GM19328 (cell line): Measurements from ENCODE around the gene SLC6A16.
A peak's percentile ranks its signal among the peaks of the same experiment; 100 is the strongest.
"Not testable (repeated sequence)": the region's sequence is repeated elsewhere in the genome, so short reads cannot be mapped to it uniquely, and the experiment has no call there.

Experiments
- ATAC-seq: cut with Tn5 transposase; IDR thresholded peaks from one replicate; pipeline ENCODE4 v1.9.1; 2021; ENCODE audit warnings: mild to moderate bottlenecking, moderate library complexity; ENCODE audit not compliant: unreplicated experiment

Gene SLC6A16

DNA sequence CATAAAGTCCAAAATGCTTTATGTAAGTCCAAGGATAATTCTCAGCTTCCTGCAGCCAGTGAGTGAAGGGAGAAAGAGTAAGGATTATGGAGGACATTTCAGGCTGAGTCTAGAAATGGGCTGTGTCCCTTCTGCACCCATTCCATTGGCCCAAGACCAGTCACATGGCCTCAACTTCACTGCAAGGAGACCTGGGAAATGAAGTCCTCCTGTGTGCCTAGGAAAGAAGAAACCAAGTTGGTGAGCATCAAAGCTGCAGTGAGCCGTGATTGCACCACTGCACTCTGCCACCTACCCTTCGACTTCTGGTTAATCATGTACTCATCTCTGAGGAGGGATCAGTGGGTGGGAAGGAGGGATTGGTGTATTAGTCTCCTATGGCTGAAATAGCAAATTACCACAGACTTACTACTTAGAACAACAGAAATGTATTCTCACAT lies 6.6 kb upstream of the SLC6A16 start:
- ATAC-seq = peak; percentile 42

DNA sequence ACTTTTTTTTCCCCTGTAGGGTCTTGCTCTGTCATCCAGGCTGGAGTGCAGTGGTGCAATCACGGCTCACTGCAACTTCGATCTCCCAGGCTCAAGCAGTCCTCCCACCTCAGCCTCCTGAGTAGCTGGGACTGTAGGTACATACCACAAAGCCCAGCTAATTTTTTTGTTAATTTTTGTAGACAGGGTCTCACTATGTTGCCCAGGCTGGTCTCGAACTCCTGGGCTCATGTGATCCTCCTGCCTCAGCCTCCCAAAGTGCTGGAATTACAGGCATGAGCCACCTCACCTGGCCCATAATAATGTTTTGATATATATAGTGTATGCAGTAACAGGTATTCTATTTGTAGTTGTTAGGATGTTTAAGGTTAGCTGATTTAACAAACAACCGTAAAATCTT lies 6.2 kb upstream of the SLC6A16 start:
- not testable (repeated sequence) for ATAC-seq

DNA sequence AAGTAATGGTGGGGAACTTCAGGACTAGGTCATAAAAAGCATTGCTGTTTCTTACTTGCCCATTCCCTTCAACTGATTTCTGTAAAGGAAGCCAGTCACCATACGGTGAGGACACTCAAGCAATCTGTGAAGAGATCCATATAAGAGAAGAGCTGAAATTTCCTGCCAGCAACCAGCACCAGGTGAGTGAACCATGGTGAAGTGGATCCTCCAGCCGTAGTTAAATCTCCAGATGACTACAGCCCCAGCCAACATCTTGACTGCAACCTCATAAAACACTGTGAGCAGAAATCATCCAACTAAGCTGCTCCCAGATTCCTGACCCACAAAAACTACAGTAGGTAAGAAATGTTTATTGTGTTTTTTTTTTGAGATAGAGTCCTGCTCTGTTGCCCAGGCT lies 3.8 kb upstream of the SLC6A16 start:
- ATAC-seq = no peak

- ATAC-seq = no peak
These were observed 3.0 kb upstream of the SLC6A16 start for GRCh38 chr19:49327878-49328544.

- ATAC-seq = no peak
These were observed 1.2 kb upstream of the SLC6A16 start for GRCh38 chr19:49326165-49326704.

DNA sequence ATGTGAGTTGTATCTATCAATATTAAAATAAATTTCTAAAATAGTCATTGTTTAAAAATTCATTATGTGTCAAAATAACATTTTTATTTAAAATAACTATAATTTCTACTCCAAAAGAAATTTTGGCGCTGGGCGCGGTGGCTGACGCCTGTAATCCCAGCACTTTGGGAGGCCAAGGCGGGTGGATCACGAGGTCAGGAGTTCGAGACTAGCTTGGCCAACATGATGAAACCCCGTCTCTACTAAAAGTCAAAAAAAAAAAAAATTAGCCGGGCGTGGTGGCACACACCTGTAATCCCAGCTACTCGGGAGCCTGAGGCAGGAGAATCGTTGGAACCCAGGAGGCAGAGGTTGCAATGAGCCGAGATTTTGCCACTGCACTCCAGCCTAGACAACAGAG lies 765 bp upstream of the SLC6A16 start:
- not testable (repeated sequence) for ATAC-seq

DNA sequence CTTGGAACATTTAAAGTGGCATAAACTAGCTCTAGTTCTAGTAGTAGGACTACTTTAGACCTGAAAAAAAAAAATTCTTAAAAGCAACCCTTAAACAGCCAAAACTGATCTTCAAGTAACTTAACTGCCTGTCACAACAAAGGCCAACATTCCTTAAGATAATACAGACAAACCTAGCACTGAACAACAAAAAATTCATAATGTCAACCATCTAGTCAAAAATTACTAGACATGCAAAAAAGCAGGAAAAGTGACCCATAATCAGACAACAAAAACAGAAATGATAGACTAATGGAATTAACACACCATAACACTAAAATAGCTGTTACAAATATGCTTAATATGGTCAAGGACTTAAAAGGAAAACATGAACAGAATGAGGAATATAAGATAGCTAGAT lies 6.7 kb downstream of the SLC6A16 start:
- ATAC-seq = no peak

DNA sequence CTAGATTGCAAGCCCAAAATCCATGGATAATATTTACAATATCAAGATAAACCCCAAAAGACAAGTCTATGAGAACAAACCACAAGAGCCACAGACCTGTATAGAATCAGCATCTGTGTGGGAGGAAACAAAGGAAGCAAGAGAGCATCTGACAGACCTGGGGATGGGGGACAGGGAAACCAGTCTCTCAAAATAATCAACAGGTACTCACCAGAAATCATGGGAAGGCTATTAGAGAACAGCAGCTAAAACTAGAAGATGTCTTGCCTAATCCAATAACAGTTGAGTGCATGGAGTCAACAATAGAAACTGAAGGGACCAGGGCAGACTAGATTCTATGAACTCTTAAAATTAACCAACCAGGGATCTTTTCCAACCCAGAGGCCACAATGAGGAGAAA lies 8.7 kb downstream of the SLC6A16 start:
- no peak for ATAC-seq

GRCh38 chr19:49315111-49315510 lies 9.9 kb downstream of the SLC6A16 start:
- no peak for ATAC-seq

DNA sequence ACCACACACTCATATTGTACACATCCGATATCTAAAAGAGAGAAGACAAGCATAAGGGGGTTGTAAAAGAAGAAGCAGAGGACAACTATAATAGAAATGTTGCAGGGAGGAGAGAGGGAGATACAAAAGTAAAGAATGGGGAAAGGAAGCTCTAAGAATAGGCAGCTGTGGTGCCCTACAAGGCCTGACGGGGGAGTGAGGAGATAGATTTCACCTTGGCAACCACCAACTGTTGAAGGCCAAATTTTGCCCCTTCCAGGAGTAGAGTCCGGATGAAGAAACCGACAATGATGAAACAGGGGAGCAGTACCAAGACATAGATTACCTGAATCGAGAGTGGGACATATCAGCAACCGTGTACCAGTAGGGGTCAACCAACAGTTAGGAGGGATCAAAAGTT lies 15.9 kb downstream of the SLC6A16 start:
- no peak for ATAC-seq

GRCh38 chr19:49306734-49307133 lies 18.3 kb downstream of the SLC6A16 start:
- not testable (repeated sequence) for ATAC-seq

GRCh38 chr19:49301866-49302252 lies 23.1 kb downstream of the SLC6A16 start:
- ATAC-seq = no peak

GRCh38 chr19:49301165-49301865 lies 23.7 kb downstream of the SLC6A16 start:
- no peak for ATAC-seq

DNA sequence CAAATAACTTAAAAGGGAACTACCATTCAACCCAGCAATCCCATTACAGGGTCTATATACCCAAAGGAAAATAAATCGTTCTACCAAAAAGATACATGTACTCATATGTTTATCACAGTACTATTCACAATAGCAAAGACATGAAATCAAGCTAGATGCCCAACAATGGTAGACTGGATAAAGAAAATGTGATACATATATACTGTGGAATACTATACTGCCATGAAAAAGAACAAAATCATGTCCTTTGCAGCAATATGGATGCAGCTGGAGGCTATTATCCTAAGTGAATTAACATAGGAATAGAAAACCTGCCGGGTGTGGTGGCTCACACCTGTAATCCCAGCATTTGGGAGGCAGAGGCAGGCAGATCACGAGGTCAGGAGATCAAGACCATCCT lies 26.3 kb downstream of the SLC6A16 start:
- ATAC-seq = not testable (repeated sequence)

GRCh38 chr19:49297403-49297802 lies 27.6 kb downstream of the SLC6A16 start:
- ATAC-seq = no peak

DNA sequence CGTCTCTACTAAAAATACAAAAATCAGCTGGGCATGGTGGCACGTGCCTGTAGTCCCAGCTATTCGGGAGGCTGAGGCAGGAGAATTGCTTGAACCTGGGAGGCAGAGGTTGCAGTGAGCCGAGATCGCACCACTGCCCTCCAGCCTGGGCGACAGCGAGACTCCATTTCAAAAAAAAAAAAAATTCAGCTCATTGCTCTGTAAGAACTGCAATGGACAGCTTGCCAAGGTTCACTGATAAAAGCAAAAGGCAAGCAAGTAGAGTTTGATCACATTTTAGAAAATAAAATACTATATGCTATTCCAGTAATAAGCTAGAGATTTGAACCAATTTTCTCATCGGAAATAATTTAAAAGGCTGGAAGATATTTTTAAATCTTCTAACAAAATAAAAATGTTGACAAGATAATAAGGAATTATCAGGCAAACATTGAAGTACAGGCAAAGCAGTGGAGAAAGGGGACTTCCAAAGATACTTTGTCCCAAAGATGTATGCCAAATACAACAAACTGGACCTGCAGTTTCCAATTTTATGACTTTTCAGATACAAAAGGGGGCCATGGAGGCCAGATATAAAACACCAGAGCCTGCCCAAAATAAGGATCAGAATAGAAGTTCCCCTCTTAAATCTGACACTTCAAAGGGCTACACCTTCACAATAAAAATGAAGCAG lies 29.6 kb downstream of the SLC6A16 start:
- no peak for ATAC-seq

GRCh38 chr19:49294401-49294800 lies 30.6 kb downstream of the SLC6A16 start:
- ATAC-seq = no peak

- no peak for ATAC-seq
These were observed 34.5 kb downstream of the SLC6A16 start for GRCh38 chr19:49290517-49290916.

DNA sequence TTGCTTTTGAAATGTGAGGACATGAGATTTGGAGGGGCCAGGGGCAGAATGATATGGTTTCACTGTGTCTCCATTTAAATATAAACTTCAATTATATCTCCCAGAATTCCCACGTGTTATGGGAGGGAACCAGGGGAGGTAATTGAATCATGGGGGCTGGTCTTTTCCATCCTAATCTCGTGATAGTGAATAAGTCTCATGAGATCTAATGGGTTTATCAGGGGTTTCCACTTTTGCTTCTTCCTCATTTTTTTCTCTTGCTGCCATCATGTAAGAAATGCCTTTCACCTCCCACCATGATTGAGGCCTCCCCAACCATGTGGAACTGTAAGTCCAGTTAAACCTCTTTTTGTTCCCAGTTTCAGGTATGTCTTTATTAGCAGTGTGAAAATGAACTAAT lies 35.7 kb downstream of the SLC6A16 start:
- not testable (repeated sequence) for ATAC-seq

DNA sequence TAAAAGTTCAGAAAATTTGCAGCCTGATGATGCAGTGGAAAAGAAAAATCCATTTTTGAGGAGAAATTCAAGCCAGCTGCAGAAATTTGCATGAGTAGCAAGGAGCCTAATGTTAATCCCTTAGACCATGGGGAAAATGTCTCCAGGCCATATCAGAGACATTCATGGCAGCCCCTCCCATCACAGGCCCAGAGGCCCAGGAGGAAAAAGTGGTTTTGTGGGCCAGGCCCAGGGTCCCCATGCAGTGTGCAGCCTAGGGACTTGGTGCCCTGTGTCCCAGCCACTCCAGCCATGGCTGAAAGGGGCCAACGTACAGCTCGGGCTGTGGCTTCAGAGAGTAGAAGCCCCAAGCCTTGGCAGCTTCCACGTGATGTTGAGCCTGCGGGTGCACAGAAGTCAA lies 36.8 kb downstream of the SLC6A16 start:
- not testable (repeated sequence) for ATAC-seq

DNA sequence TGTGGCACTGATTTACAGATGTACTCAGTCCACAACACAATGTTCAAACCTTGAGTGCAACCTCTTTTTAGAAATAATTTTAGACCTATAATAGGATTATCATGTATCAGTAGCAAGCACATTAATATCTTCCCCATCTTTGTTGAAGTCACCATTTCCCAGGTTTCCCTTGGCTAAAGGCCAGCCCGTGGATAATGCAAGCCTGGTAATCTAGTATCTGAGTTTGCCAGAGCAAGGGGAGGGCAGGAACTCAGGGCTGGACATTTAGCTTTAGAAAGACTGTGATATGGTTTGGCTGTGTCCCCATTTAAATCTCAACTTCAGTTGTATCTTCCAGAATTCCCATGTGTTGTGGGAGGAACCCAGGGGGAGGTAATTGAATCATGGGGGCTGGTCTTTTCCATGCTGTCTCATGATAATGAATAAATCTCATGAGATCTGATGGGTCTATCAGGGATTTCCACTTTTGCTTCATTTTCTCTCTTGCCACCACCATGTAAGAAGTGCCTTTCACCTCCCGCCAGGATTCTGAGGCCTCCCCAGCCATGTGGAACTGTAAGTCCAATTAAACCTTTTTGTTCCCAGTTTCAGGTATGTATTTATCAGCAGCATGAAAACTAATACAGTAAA lies 37.7 kb downstream of the SLC6A16 start:
- no peak for ATAC-seq
